GM21367 (cell line): ENCODE results near the gene NAA10.

ENCODE experiments used
- ATAC-seq: cut with Tn5 transposase; IDR thresholded peaks from one replicate; pipeline ENCODE4 v1.9.1; 2021; ENCODE audit not compliant: unreplicated experiment

The NAA10 gene

GRCh38 chrX:153909980-153910360 is 24.9 kb downstream of the NAA10 start:
- no peak for ATAC-seq

- no peak for ATAC-seq
Measured at GRCh38 chrX:153909024-153909979, 25.5 kb downstream of the NAA10 start.

- ATAC-seq, result no peak
Measured at GRCh38 chrX:153908219-153908860, 26.5 kb downstream of the NAA10 start.

GRCh38 chrX:153907456-153907855 is 27.4 kb downstream of the NAA10 start:
- no peak for ATAC-seq

GRCh38 chrX:153906126-153906917 is 28.5 kb downstream of the NAA10 start:
- no peak for ATAC-seq

GRCh38 chrX:153905481-153906095 is 29.2 kb downstream of the NAA10 start:
- ATAC-seq, result no peak

GRCh38 chrX:153903991-153904957 is 30.6 kb downstream of the NAA10 start, which contains the start of gene AVPR2:
Gene AVPR2, plus strand, starts transcription at chrX:153904673. Its CDS starts 473 bp downstream, at chrX:153905146.
- no peak for ATAC-seq

- no peak for ATAC-seq
Measured at GRCh38 chrX:153903238-153903980, 31.4 kb downstream of the NAA10 start.

- no peak for ATAC-seq
Measured at GRCh38 chrX:153902385-153902784, 32.5 kb downstream of the NAA10 start.

- ATAC-seq, result no peak
Measured at GRCh38 chrX:153901753-153902140, 33.1 kb downstream of the NAA10 start.

- peak; percentile 74 for ATAC-seq
Measured at GRCh38 chrX:153900831-153901752, 33.7 kb downstream of the NAA10 start.

- ATAC-seq, result no peak
Measured at GRCh38 chrX:153897899-153898298, 36.9 kb downstream of the NAA10 start.

GRCh38 chrX:153889123-153889522 is 45.7 kb downstream of the NAA10 start:
- no peak for ATAC-seq

GRCh38 chrX:153888344-153888743 is 46.5 kb downstream of the NAA10 start:
- ATAC-seq, result no peak

- ATAC-seq, result no peak
Measured at GRCh38 chrX:153887385-153887784, 47.5 kb downstream of the NAA10 start.

GRCh38 chrX:153886915-153887314 is 47.9 kb downstream of the NAA10 start:
- no peak for ATAC-seq

GRCh38 chrX:153885968-153886903 is 48.6 kb downstream of the NAA10 start, which contains the start of gene L1CAM:
Gene L1CAM, minus strand, starts transcription at chrX:153886173. Its CDS starts 10,337 bp downstream, at chrX:153875836.
- no peak for ATAC-seq
